Spleen (tissue), 11 donors: ENCODE results near the gene TNPO1. TPM values are rescaled to one million over a fixed set of nuclear protein-coding genes. Genes with fewer than 3 reads are reported as not detected.
A peak's percentile ranks its signal among the peaks of the same experiment; 100 is the strongest.

Experiments
- DNase-seq: peaks from one replicate; pipeline ENCODE4 v3.0.0-alpha.2; 2020
- H3K27ac ChIP-seq, 8 donors: fragments of 200-600 bp; sonication (generic) in 7 of 8; 1 replicate in 4 of 8; 2 replicates in 4 of 8; pipeline versions ENCODE4 v1.5.0 to v1.8.0; 2016 to 2021; ENCODE audit warnings: inconsistent platforms in 4 of 8, mild to moderate bottlenecking in 4 of 8, moderate library complexity in 1 of 8
- H3K27me3 ChIP-seq, 7 donors: fragments of 200-600 bp; sonication (generic) in 6 of 7; replicated peaks in 1 of 7; 1 replicate in 4 of 7; 2 replicates in 3 of 7; pipeline versions ENCODE4 v1.5.0 to v1.8.0; 2016 to 2021; ENCODE audit warnings: inconsistent platforms in 3 of 7, mild to moderate bottlenecking in 1 of 7
- H3K36me3 ChIP-seq, 6 donors: fragments of 200-600 bp; sonication (generic) in 5 of 6; 1 replicate in 4 of 6; 2 replicates in 2 of 6; pipeline versions ENCODE4 v1.5.0 to v1.8.0; 2016 to 2021; ENCODE audit warnings: inconsistent platforms in 2 of 6
- H3K4me1 ChIP-seq, 6 donors: fragments of 200-600 bp; sonication (generic) in 5 of 6; 1 replicate in 3 of 6; 2 replicates in 3 of 6; pipeline versions ENCODE4 v1.5.0 to v1.8.0; 2016 to 2021; ENCODE audit warnings: inconsistent platforms in 3 of 6
- H3K4me3 ChIP-seq, 8 donors: fragments of 200-600 bp; sonication (generic) in 7 of 8; 1 replicate in 4 of 8; 2 replicates in 4 of 8; pipeline versions ENCODE4 v1.5.0 to v1.8.0; 2016 to 2021; ENCODE audit warnings: inconsistent platforms in 4 of 8, mild to moderate bottlenecking in 4 of 8, moderate library complexity in 2 of 8
- H3K9me3 ChIP-seq, 8 donors: fragments of 200-600 bp; sonication (generic) in 7 of 8; 1 replicate in 4 of 8; 2 replicates in 4 of 8; pipeline versions ENCODE4 v1.5.0 to v1.8.0; 2016 to 2021; ENCODE audit warnings: inconsistent platforms in 4 of 8
- POLR2A ChIP-seq, 3 donors: fragments of 450-650 bp; IDR thresholded peaks; one replicate each; pipeline ENCODE4 v1.5.1; 2017; ENCODE audit warnings: antibody characterized with exemption in 3 of 3, mild to moderate bottlenecking in 1 of 3
- POLR2AphosphoS5 ChIP-seq, 3 donors: sonication (generic); formaldehyde crosslinking; IDR thresholded peaks; one replicate each; pipeline ENCODE4 v1.5.1; 2017; ENCODE audit warnings: antibody characterized with exemption in 3 of 3
- WGBS, 5 donors: extraction: QIAGEN DNeasy Blood & Tissue Kit in 3 of 5; methylation state at CpG; one replicate each; pipeline versions ENCODE4 v1.1.5 to v1.1.7; 2013 to 2018; 5-methylcytosine and 5-hydroxymethylcytosine counted together
- intact Hi-C: fragments of 100-400 bp; cut with DNase I; formaldehyde crosslinking; loops from one replicate; pipeline ENCODE4 v1.15.0; 2023; ENCODE audit warnings: low total_unique reads
- polyA plus RNA-seq, 3 donors: library from polyadenylated mRNA; stranded (reverse); fragments of 200-250 nt; gene quantifications; one replicate each; pipeline ENCODE4 v1.2.1, GENCODE V29; 2013
- total RNA-seq, 7 donors: library from RNA; depleted of rRNA in 3 of 7; stranded (reverse); fragments of >200 nt in 3 of 7; fragmentation: NEBNext Ultra II Directional in 4 of 7; extraction: Animal tissue kit (Norgen Biotek cat#: 25700) in 4 of 7; gene quantifications; one replicate each; pipeline versions ENCODE4 v1.1.0 to v1.2.1, GENCODE V29; 2016 to 2021
- TF ChIP-seq, protein P1 (sequence below), 11 experiments: fragments of 200-600 bp in 7 of 11; fragments of 450-650 bp in 4 of 11; sonication (generic) in 4 of 11; IDR thresholded peaks in 8 of 11; conservative IDR thresholded peaks in 3 of 11; 1 replicate in 7 of 11; 2 replicates in 4 of 11; pipeline versions ENCODE4 v1.4.0 to v1.8.0; 2016 to 2021; ENCODE audit warnings: antibody characterized with exemption in 11 of 11, inconsistent platforms in 4 of 11, mild to moderate bottlenecking in 1 of 11
- donor health status: healthy with polysubstance abuse.
- donor health status: DM: no; HTN: no; CAD: no; lungs with moderate emphysema.
- donor health status: DM: no; HTN: no; CAD: no.
- donor health status: Bipolar disorder and iron deficiency.
- donor health status: healthy.
- donor health status: DM: no; HTN: no; CAD: no.
- donor health status: DM: yes; HTN: yes; CAD: no.

TNPO1 gene
- total and polyA plus RNA-seq, 10 donors, result 5.7 to 192 (median 85.7) TPM

GRCh38 chr5:72814104-72814503 lies 2.4 kb upstream of the TNPO1 start:
- no peak for DNase-seq
- H3K27ac ChIP-seq, result no peak overlapping the region
- H3K36me3 ChIP-seq, result no peaks in the 10 kb centered on the region
- H3K27me3 ChIP-seq, result peaks cover 0 to 2% (median 0%) of the 10 kb centered on the region in 7 donors
- no peak overlapping the region for H3K4me3 ChIP-seq
- no peak for TF ChIP-seq POLR2A (IDR thresholded peaks at IDR 0.05)
- TF ChIP-seq, protein P1, sequence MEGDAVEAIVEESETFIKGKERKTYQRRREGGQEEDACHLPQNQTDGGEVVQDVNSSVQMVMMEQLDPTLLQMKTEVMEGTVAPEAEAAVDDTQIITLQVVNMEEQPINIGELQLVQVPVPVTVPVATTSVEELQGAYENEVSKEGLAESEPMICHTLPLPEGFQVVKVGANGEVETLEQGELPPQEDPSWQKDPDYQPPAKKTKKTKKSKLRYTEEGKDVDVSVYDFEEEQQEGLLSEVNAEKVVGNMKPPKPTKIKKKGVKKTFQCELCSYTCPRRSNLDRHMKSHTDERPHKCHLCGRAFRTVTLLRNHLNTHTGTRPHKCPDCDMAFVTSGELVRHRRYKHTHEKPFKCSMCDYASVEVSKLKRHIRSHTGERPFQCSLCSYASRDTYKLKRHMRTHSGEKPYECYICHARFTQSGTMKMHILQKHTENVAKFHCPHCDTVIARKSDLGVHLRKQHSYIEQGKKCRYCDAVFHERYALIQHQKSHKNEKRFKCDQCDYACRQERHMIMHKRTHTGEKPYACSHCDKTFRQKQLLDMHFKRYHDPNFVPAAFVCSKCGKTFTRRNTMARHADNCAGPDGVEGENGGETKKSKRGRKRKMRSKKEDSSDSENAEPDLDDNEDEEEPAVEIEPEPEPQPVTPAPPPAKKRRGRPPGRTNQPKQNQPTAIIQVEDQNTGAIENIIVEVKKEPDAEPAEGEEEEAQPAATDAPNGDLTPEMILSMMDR (IDR thresholded peaks at IDR 0.05 in 8 of 11, conservative IDR thresholded peaks at IDR 0.05 in 3 of 11), result no peak
- no peak for TF ChIP-seq POLR2AphosphoS5 (IDR thresholded peaks at IDR 0.05)
- H3K9me3 ChIP-seq, result no peaks in the 10 kb centered on the region
- intact Hi-C loops, result loop anchor here (10.0 kb wide), 1 partner anchor 199 kb away; no protein-coding TSS in a partner anchor
- H3K4me1 ChIP-seq, result peaks cover 0 to 36% (median 29%) of the 10 kb centered on the region in 6 donors

DNA sequence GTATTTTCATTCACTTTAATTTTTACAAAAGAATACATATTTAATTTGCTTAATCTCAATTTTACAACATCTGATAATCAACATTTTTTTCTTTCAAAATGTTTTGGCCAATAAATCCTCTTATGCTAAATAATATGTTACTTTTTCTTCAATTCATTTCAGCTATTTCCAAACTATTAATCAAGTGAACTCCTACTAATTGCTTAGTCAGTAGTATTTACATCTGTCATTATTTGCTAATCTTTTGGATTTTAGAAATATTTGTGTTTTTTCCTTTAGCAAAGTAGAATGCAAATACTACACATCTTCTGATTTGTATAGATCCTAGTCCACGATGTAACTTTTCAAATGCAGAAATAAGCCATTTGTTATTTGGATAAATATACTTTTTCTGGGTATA lies 1.6 kb upstream of the TNPO1 start:
- intact Hi-C loops, result loop anchor here (5.0 to 10.0 kb wide), 2 partner anchors 200 to 448 kb away; no protein-coding TSS in a partner anchor
- DNase-seq, result no peak
- H3K36me3 ChIP-seq, result no peaks in the 10 kb centered on the region
- H3K27me3 ChIP-seq, result no peaks in the 10 kb centered on the region
- 81 to 100% (median 91%) methylated on average over 1 of the region's 1 CpG for WGBS, 5 donors
- TF ChIP-seq, protein P1 (IDR thresholded peaks at IDR 0.05 in 8 of 11, conservative IDR thresholded peaks at IDR 0.05 in 3 of 11), result no peak
- no peak for TF ChIP-seq POLR2A (IDR thresholded peaks at IDR 0.05)
- peak overlapping the region in 2 of 8 donors; percentile 97 to 98 for H3K27ac ChIP-seq
- peaks cover 0 to 44% (median 33%) of the 10 kb centered on the region in 6 donors for H3K4me1 ChIP-seq
- H3K4me3 ChIP-seq, result no peak overlapping the region
- H3K9me3 ChIP-seq, result no peaks in the 10 kb centered on the region

DNA sequence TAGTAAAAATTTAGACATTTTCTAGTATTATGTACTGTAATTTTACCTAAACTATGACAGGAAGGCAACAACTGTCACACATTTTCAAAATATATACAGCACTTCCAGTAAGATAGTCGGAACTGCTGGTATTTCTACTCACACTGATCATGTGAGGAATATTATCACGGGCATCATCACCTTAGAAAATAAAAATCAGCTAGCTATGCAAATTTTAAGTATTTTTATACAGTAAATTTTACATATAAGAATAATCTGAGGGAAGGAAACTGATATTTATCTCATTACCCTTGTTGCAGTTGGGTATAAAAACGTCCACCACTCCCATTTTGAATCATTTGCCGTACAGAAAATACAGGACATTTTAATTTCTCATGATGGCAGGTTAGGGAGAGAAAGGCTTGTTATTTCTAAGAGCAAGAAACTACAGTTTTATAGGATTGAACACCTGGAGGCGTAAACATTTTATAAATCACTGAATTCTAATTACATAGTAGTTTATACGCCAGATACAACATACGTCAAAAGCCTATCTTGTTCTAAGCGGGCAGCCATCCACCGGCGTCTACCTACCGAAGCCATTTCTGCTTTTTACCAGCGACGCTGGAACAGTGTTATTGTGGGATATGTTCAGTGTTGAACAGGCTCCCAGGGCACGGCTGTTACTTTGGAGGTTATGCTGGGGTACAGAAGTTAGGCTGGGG lies 729 bp upstream of the TNPO1 start:
- no peaks in the 10 kb centered on the region for H3K9me3 ChIP-seq
- peak overlapping the region; percentile 64 to 76 (median 70) for H3K4me3 ChIP-seq
- H3K27ac ChIP-seq, result peak overlapping the region; percentile 92 to 98 (median 98)
- peaks cover 0 to 45% (median 33%) of the 10 kb centered on the region in 6 donors for H3K4me1 ChIP-seq
- intact Hi-C loops, result loop anchor here (5.0 to 10.0 kb wide), 2 partner anchors 201 to 448 kb away; no protein-coding TSS in a partner anchor
- no peaks in the 10 kb centered on the region for H3K27me3 ChIP-seq
- 5 to 9% (median 7%) methylated on average over 13 to 14 of the region's 14 CpGs for WGBS, 5 donors
- DNase-seq, result no peak
- H3K36me3 ChIP-seq, result no peaks in the 10 kb centered on the region
- TF ChIP-seq, protein P1 (IDR thresholded peaks at IDR 0.05 in 8 of 11, conservative IDR thresholded peaks at IDR 0.05 in 3 of 11), result no peak
- TF ChIP-seq POLR2AphosphoS5 (IDR thresholded peaks at IDR 0.05), result no peak
- no peak for TF ChIP-seq POLR2A (IDR thresholded peaks at IDR 0.05)

DNA sequence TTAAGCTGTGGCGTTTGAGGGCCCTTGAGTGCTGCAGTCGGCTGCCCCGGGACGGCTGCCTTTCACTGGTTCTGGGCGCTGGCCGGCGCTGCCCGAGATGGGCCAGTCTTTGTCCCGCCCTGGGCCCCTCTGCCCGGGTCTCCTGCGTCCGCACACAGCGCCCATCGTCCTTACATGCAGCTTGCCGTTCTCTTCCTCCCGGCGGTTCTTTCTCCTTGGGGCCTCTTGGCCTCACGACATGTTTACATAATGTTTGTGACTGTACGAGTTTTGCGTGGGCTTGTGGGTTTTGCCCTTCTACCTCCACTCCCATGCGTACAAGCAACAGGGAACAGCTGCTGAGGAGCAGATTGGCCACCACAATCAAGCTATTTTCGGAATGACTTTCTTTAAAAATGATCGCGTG lies 618 bp downstream of the TNPO1 start:
- H3K27me3 ChIP-seq, result no peaks in the 10 kb centered on the region
- 0 to 1% (median 0%) methylated on average over 14 to 24 of the region's 24 CpGs for WGBS, 5 donors
- DNase-seq, result no peak
- H3K9me3 ChIP-seq, result no peaks in the 10 kb centered on the region
- peaks cover 0 to 56% (median 37%) of the 10 kb centered on the region in 6 donors for H3K4me1 ChIP-seq
- TF ChIP-seq, protein P1 (IDR thresholded peaks at IDR 0.05 in 8 of 11, conservative IDR thresholded peaks at IDR 0.05 in 3 of 11), result no peak
- TF ChIP-seq POLR2AphosphoS5 (IDR thresholded peaks at IDR 0.05), result peak in 1 of 3 donors; percentile 6
- H3K36me3 ChIP-seq, result no peaks in the 10 kb centered on the region
- peak overlapping the region; percentile 92 to 98 (median 98) for H3K27ac ChIP-seq
- intact Hi-C loops, result loop anchor here (5.0 to 10.0 kb wide), 2 partner anchors 202 to 450 kb away; no protein-coding TSS in a partner anchor
- peak overlapping the region; percentile 64 to 76 (median 70) for H3K4me3 ChIP-seq
